Right cardiac atrium (tissue), 5 donors: ENCODE results near the gene MAP3K5. TPM values are rescaled to one million over a fixed set of nuclear protein-coding genes. Genes with fewer than 3 reads are reported as not detected.

Experiments used
- ATAC-seq, 2 donors: fragments of 200-7000 bp; cut with Tn5 transposase; one replicate each; pipeline versions ENCODE4 v1.8.0 to v1.9.1; 2020; ENCODE audit warnings: moderate library complexity in 2 of 2, mild to moderate bottlenecking in 1 of 2
- DNase-seq, 3 donors: peaks; one replicate each; pipeline ENCODE4 v3.0.0-alpha.2; 2020
- H3K27ac ChIP-seq: one replicate; pipeline ENCODE4 v1.5.1; 2013; ENCODE audit warnings: mild to moderate bottlenecking, low read length, control low read depth, moderate library complexity
- H3K27me3 ChIP-seq: one replicate; pipeline ENCODE4 v1.6.1; 2013; ENCODE audit not compliant: control insufficient read depth, insufficient read depth
- H3K4me1 ChIP-seq: one replicate; pipeline ENCODE4 v1.6.1; 2013; ENCODE audit warnings: low read length; ENCODE audit not compliant: control insufficient read depth, insufficient read depth
- H3K4me3 ChIP-seq: one replicate; pipeline ENCODE4 v1.5.1; 2013; ENCODE audit warnings: low read length, control low read depth
- H3K9me3 ChIP-seq: one replicate; pipeline ENCODE4 v1.6.1; 2013; ENCODE audit warnings: low read length; ENCODE audit not compliant: control insufficient read depth
- WGBS: extraction: QIAGEN DNeasy Blood & Tissue Kit; methylation state at CpG from one replicate; pipeline ENCODE4 v1.1.7; 2013; 5-methylcytosine and 5-hydroxymethylcytosine counted together
- intact Hi-C, 4 donors: fragments of 100-400 bp; cut with DNase I; formaldehyde crosslinking; loops; one replicate each; pipeline versions ENCODE4 v1.11.0 to v1.14.0; 2022 to 2023
- polyA plus RNA-seq: library from polyadenylated mRNA; stranded (reverse); fragments of 200-250 nt; gene quantifications from one replicate; pipeline ENCODE4 v1.2.3, GENCODE V29; 2013
- total RNA-seq, 4 donors: library from RNA; stranded (reverse); fragmentation: NEBNext Ultra II Directional; extraction: Animal tissue kit (Norgen Biotek cat#: 25700); gene quantifications; one replicate each; pipeline ENCODE4 v1.2.1, GENCODE V29; 2021
- donor health status: healthy with polysubstance abuse.
- donor health status: DM: no; HTN: yes; CAD: no.
- donor health status: DM: no; HTN: no; CAD: no.
- donor health status: DM: no; HTN: yes; CAD: no; lungs with severe emphysema.
- donor health status: DM: yes; HTN: yes; CAD: no.

MAP3K5 gene
- total and polyA plus RNA-seq, 5 donors: 2.8 to 7.3 (median 4.0) TPM

GRCh38 chr6:136732889-136733288 lies 59.4 kb downstream of the MAP3K5 start:
- intact Hi-C loops: no loop called here
- peaks cover 10% of the 10 kb centered on the region for H3K4me1 ChIP-seq

DNA sequence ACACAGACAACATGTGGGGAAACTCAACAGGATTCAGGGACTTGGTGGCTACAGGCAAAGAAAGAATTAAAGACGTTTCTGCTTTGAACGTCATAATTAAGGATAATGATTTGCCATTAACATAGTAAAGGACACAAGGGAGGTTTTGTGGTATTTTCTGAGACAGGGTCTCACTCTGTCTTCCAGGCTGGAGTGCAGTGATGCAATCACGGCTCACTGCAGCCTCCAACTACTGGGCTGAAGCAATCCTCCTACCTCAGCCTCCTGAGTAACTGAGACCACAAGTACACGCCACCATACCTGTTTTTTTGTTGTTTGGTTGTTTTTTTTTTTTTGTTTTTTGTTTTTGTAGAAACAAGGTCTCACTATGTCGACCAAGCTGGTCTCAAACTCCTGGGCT lies 62.4 kb downstream of the MAP3K5 start:
- WGBS: 85% methylated on average over 5 of the region's 5 CpGs
- H3K9me3 ChIP-seq: no peaks in the 10 kb centered on the region
- no peak for ATAC-seq
- peaks cover 4% of the 10 kb centered on the region for H3K4me1 ChIP-seq
- no peak overlapping the region for H3K27ac ChIP-seq
- DNase-seq: no peak
- H3K27me3 ChIP-seq: no peaks in the 10 kb centered on the region
- intact Hi-C loops: no loop called here
- no peak overlapping the region for H3K4me3 ChIP-seq

More at GRCh38 chr6:136732889-136733288, 59.4 kb downstream of the MAP3K5 start:
- Histone ChIP-seq H3K27me3 (no peaks in the 10 kb centered on the region), H3K27ac (no peak overlapping the region), H3K9me3 (no peaks in the 10 kb centered on the region), H3K4me3 (no peak overlapping the region)
- no peak for DNase-seq
- ATAC-seq: no peak
- WGBS: 96% methylated on average over 3 of the region's 3 CpGs

DNA sequence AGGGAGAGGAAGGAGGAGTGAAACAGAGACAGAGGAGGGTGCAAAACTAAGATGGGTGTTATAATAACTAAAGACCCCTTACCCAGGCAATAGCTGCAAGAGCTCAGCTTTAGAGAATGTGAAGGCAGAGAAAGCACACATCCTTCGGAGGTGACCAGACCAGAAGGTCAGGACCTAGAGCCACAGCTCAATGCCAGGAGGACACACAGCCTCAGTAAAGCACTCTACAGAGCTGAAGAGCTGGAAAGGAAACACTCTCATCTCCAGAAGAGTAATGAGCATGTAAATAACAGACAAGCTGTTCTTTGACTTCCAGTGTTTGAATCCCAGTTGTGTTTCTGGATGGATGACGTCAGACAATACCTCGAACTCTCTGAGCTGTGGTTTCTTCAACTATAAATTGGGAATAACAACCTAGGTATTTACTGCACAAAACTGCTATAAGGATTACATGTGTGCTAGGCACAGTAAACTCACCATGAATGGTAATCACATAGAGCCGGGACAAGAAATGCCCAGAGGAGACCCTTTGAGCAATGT lies 63.2 kb downstream of the MAP3K5 start:
- WGBS: 90% methylated on average over 4 of the region's 4 CpGs
- ATAC-seq (no peak), DNase-seq (no peak)
- Histone ChIP-seq H3K9me3 (no peaks in the 10 kb centered on the region), H3K4me3 (no peak overlapping the region), H3K27me3 (no peaks in the 10 kb centered on the region), H3K4me1 (peaks cover 4% of the 10 kb centered on the region), H3K27ac (no peak overlapping the region)
- intact Hi-C loops: no loop called here

DNA sequence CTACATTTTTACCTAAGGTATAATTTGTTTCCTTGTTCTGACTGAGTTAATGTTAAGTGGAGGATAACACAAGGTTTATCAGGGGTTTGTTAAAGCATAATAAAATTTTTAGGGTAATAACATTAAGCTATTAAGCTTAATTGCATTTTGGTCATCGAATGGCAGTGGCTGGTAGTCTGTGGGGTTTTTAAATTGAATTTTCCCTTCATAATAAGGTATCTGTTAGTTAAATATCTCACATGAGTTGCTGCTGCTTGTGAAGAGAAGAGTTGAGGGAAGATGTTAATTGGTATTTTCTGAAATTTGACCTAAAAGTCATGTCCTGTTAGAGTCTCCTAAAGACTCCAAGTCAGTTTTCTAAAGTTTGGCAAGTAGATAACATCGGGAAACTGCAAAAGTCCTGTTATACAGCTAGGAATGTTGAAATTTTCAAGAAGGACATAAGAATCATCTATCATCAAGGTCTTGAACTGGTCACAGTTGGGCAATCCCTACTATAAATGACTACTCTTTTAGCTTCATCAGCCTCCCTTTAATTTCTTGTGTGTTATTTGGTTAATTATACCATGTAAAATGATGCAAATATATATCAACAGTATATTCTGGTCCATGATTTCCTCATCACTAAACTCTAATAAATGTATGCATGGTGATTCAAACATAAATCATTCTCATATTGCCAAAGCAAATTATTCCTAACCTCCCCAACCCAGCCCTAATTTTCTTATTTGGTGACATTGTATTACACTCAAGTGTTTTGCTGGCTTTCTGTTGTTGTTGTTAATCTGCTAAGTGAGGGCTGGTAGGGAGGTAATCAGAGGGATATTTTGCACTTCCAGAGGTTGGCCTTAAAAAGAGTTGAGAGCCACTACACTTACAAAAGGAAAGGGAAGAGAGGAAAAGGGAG lies 64.0 kb downstream of the MAP3K5 start:
- H3K27me3 ChIP-seq: no peaks in the 10 kb centered on the region
- ATAC-seq (no peak), DNase-seq (no peak)
- H3K4me1 ChIP-seq: peaks cover 5% of the 10 kb centered on the region
- no peak overlapping the region for H3K4me3 ChIP-seq
- H3K9me3 ChIP-seq: no peaks in the 10 kb centered on the region
- intact Hi-C loops: no loop called here
- WGBS: 76% methylated on average over 2 of the region's 2 CpGs
- H3K27ac ChIP-seq: no peak overlapping the region

DNA sequence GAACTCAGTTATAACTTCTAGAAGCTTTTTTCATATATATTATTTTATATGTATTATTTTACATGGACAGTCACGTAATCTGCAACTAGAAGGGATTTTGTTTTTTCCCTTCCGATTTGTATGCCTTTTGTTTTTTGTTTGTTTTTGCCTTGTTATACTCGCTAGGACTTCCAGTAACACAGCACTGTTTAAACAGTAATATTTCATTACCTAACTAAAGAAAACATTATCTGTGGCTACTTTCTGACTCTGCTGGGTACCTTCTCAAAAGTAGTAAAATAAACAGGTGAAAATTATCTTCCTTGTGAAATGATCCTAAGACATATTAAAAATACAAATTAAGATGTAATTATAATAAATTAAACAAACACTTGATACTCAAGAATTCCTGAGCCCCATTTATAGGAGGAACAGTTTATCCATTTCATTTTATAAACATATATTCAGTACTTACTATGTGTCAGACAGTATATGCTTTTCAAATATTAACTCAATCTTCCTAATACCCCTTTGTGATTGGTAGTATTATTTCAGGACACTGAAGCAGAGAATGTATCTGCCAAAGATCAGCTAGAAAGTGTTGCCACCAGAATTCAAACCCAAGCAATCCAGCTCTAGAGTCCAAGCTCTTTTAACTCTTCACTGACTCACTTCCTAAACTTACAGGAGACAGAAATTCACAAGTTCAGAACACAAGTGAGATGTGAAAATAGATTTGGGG lies 65.3 kb downstream of the MAP3K5 start:
- no peaks in the 10 kb centered on the region for H3K9me3 ChIP-seq
- peaks cover 5% of the 10 kb centered on the region for H3K4me1 ChIP-seq
- no peak overlapping the region for H3K27ac ChIP-seq
- no peaks in the 10 kb centered on the region for H3K27me3 ChIP-seq
- WGBS: 86% methylated on average over 3 of the region's 3 CpGs
- DNase-seq (no peak), ATAC-seq (no peak)
- H3K4me3 ChIP-seq: no peak overlapping the region
- intact Hi-C loops: no loop called here

- Histone ChIP-seq H3K9me3 (no peaks in the 10 kb centered on the region), H3K4me1 (peaks cover 5% of the 10 kb centered on the region), H3K4me3 (no peak overlapping the region), H3K27ac (no peak overlapping the region), H3K27me3 (no peaks in the 10 kb centered on the region)
- intact Hi-C loops: no loop called here
- 96% methylated on average over 4 of the region's 4 CpGs for WGBS
- no peak for DNase-seq
- no peak for ATAC-seq
Observed at GRCh38 chr6:136725124-136725523, 67.2 kb downstream of the MAP3K5 start.

- no peak for ATAC-seq
- H3K4me1 ChIP-seq: peaks cover 2% of the 10 kb centered on the region
- H3K9me3 ChIP-seq: no peaks in the 10 kb centered on the region
- no peaks in the 10 kb centered on the region for H3K27me3 ChIP-seq
- whole genome bisulfite sequencing: 53% methylated on average over 1 of the region's 1 CpG
- intact Hi-C loops: no loop called here
- no peak overlapping the region for H3K4me3 ChIP-seq
- DNase-seq: no peak
- H3K27ac ChIP-seq: no peak overlapping the region
Observed at GRCh38 chr6:136723780-136724179, 68.5 kb downstream of the MAP3K5 start.

DNA sequence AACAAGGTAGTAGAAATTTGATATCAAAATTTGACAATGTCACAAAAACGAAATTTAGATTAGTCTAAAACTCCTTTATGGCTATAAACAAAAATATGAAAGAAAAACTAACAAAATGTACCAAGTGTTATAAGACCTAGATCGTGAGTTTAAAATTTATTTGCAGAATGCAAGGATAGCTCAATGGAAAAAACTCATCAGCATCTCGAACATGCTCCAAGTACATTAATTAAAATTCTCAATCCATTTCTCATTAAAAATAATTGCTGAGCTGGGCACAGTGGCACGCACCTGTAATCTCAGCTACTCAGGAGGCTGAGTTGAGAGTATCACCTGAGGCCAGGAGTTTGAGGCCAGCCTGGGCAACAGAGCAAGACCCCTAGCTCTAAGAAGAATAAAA lies 70.8 kb downstream of the MAP3K5 start:
- Histone ChIP-seq H3K4me3 (no peak overlapping the region), H3K27me3 (no peaks in the 10 kb centered on the region), H3K27ac (no peak overlapping the region), H3K4me1 (peaks cover 1% of the 10 kb centered on the region), H3K9me3 (no peaks in the 10 kb centered on the region)
- no peak for ATAC-seq
- DNase-seq: no peak
- 95% methylated on average over 4 of the region's 4 CpGs for WGBS
- intact Hi-C loops: no loop called here

GRCh38 chr6:136720045-136720770 lies 72.1 kb downstream of the MAP3K5 start:
- H3K27me3 ChIP-seq: no peaks in the 10 kb centered on the region
- DNase-seq (no peak), ATAC-seq (no peak)
- H3K4me1 ChIP-seq: peaks cover 1% of the 10 kb centered on the region
- 88% methylated on average over 13 of the region's 13 CpGs for WGBS
- intact Hi-C loops: no loop called here
- no peak overlapping the region for H3K27ac ChIP-seq
- H3K4me3 ChIP-seq: no peak overlapping the region
- no peaks in the 10 kb centered on the region for H3K9me3 ChIP-seq

GRCh38 chr6:136719280-136720044 lies 72.8 kb downstream of the MAP3K5 start:
- Histone ChIP-seq H3K27ac (no peak overlapping the region), H3K9me3 (no peaks in the 10 kb centered on the region), H3K4me1 (peaks cover 1% of the 10 kb centered on the region), H3K4me3 (no peak overlapping the region), H3K27me3 (no peaks in the 10 kb centered on the region)
- ATAC-seq (no peak), DNase-seq (no peak)
- 63% methylated on average over 2 of the region's 2 CpGs for WGBS
- intact Hi-C loops: no loop called here
